Measurements from ENCODE around the gene C1orf53.
"Not testable (repeated sequence)": the region's sequence is repeated elsewhere in the genome, so short reads cannot be mapped to it uniquely, and the experiment has no call there.

The C1orf53 gene

GRCh38 chr1:197902454-197903195 lies at the start of gene C1orf53:
Gene C1orf53 (plus strand): TSS chr1:197902630. CDS start chr1:197902650, 20 bp downstream.
- H3K27ac ChIP-seq (ENCODE audit: low read depth, low read length), result peak within 1 kb of the TSS; percentile 92
- no peaks in the 10 kb centered on the region for H3K9me3 ChIP-seq (ENCODE audit: control insufficient read depth, insufficient read depth, low read length)
- H3K4me1 ChIP-seq (ENCODE audit: control insufficient read depth, insufficient read depth, low read length), result peaks cover 19% of the 10 kb centered on the region
- H3K4me3 ChIP-seq (ENCODE audit: low read depth, low read length), result peak within 1 kb of the TSS; percentile 86
- H3K9ac ChIP-seq (ENCODE audit: low read depth, low read length), result peak within 1 kb of the TSS; percentile 93
- peaks cover 67% of the 10 kb centered on the region for H3K27me3 ChIP-seq (ENCODE audit: control insufficient read depth, insufficient read depth, low read length)
- H3K36me3 ChIP-seq (ENCODE audit: control insufficient read depth, insufficient read depth, low read length), result no peaks in the 10 kb centered on the region

GRCh38 chr1:197855751-197856150 lies 46.7 kb upstream of the C1orf53 start:
- H3K4me1 ChIP-seq (ENCODE audit: control insufficient read depth, insufficient read depth, low read length); H3K9ac ChIP-seq (ENCODE audit: low read depth, low read length); H3K4me3 ChIP-seq (ENCODE audit: low read depth, low read length); H3K36me3 ChIP-seq (ENCODE audit: control insufficient read depth, insufficient read depth, low read length); H3K27me3 ChIP-seq (ENCODE audit: control insufficient read depth, insufficient read depth, low read length); H3K27ac ChIP-seq (ENCODE audit: low read depth, low read length); H3K9me3 ChIP-seq (ENCODE audit: control insufficient read depth, insufficient read depth, low read length): not testable (repeated sequence)

DNA sequence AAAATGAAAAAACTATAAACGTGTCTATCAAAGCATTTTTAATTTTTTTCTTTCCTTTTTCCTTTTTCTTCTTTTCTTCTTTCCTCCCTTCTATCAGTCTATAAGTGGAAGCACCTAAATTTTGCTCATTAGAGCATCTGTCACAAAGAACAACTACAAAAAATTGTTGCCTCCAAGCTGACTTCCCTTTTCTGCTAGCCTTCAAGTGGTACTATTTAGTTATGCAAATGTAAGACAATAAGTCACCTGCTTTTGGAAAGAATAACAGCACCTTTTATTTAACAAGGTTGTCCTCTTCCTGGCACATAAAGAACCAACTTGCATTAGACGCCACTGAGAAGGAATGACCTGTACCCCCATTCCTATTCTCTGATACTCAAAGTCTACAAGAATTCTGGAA lies 45.0 kb upstream of the C1orf53 start:
- Histone ChIP-seq H3K9me3 (ENCODE audit: control insufficient read depth, insufficient read depth, low read length) (no peaks in the 10 kb centered on the region), H3K4me3 (ENCODE audit: low read depth, low read length) (no peak overlapping the region), H3K27ac (ENCODE audit: low read depth, low read length) (no peak overlapping the region), H3K9ac (ENCODE audit: low read depth, low read length) (no peak overlapping the region), H3K4me1 (ENCODE audit: control insufficient read depth, insufficient read depth, low read length) (peaks cover 5% of the 10 kb centered on the region; the same call in 1 of the 2 replicates), H3K36me3 (ENCODE audit: control insufficient read depth, insufficient read depth, low read length) (no peaks in the 10 kb centered on the region), H3K27me3 (ENCODE audit: control insufficient read depth, insufficient read depth, low read length) (no peaks in the 10 kb centered on the region)

- Histone ChIP-seq H3K27me3 (ENCODE audit: control insufficient read depth, insufficient read depth, low read length) (no peaks in the 10 kb centered on the region), H3K9ac (ENCODE audit: low read depth, low read length) (no peak overlapping the region), H3K27ac (ENCODE audit: low read depth, low read length) (no peak overlapping the region), H3K4me1 (ENCODE audit: control insufficient read depth, insufficient read depth, low read length) (peaks cover 5% of the 10 kb centered on the region; the same call in 1 of the 2 replicates), H3K9me3 (ENCODE audit: control insufficient read depth, insufficient read depth, low read length) (no peaks in the 10 kb centered on the region), H3K4me3 (ENCODE audit: low read depth, low read length) (no peak overlapping the region), H3K36me3 (ENCODE audit: control insufficient read depth, insufficient read depth, low read length) (no peaks in the 10 kb centered on the region)
Observed at GRCh38 chr1:197859024-197859423, 43.4 kb upstream of the C1orf53 start.

GRCh38 chr1:197862221-197862620 lies 40.2 kb upstream of the C1orf53 start:
- Histone ChIP-seq H3K9me3 (ENCODE audit: control insufficient read depth, insufficient read depth, low read length) (no peaks in the 10 kb centered on the region), H3K36me3 (ENCODE audit: control insufficient read depth, insufficient read depth, low read length) (no peaks in the 10 kb centered on the region), H3K9ac (ENCODE audit: low read depth, low read length) (no peak overlapping the region), H3K4me3 (ENCODE audit: low read depth, low read length) (no peak overlapping the region), H3K27me3 (ENCODE audit: control insufficient read depth, insufficient read depth, low read length) (no peaks in the 10 kb centered on the region), H3K4me1 (ENCODE audit: control insufficient read depth, insufficient read depth, low read length) (peaks cover 5% of the 10 kb centered on the region; the same call in 1 of the 2 replicates), H3K27ac (ENCODE audit: low read depth, low read length) (no peak overlapping the region)

DNA sequence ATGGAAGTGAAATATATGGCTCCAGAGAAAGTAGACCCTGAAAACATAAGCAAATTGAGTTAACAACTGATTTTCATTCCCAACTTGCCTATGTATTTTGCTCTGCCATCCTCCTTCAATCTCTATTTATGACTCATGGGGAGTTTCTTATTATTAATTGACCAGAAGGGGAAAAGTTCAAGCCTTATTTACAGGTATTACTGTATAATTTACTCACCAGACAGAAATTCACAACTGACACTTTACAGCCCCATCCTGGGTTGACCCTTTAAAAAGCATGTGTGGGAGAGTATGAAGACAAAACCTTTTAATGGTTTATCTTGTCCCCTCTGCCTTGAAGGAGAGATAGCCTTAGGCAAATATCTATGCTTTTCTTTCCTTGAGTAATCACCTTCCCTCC lies 39.8 kb upstream of the C1orf53 start:
- H3K4me3 ChIP-seq (ENCODE audit: low read depth, low read length), result no peak overlapping the region
- no peak overlapping the region for H3K9ac ChIP-seq (ENCODE audit: low read depth, low read length)
- H3K4me1 ChIP-seq (ENCODE audit: control insufficient read depth, insufficient read depth, low read length), result peaks cover 5% of the 10 kb centered on the region; the same call in 1 of the 2 replicates
- no peaks in the 10 kb centered on the region for H3K9me3 ChIP-seq (ENCODE audit: control insufficient read depth, insufficient read depth, low read length)
- H3K36me3 ChIP-seq (ENCODE audit: control insufficient read depth, insufficient read depth, low read length), result no peaks in the 10 kb centered on the region
- no peaks in the 10 kb centered on the region for H3K27me3 ChIP-seq (ENCODE audit: control insufficient read depth, insufficient read depth, low read length)
- no peak overlapping the region for H3K27ac ChIP-seq (ENCODE audit: low read depth, low read length)

GRCh38 chr1:197865809-197866208 lies 36.6 kb upstream of the C1orf53 start:
- Histone ChIP-seq H3K27ac (ENCODE audit: low read depth, low read length) (no peak overlapping the region), H3K9me3 (ENCODE audit: control insufficient read depth, insufficient read depth, low read length) (no peaks in the 10 kb centered on the region), H3K4me3 (ENCODE audit: low read depth, low read length) (no peak overlapping the region), H3K9ac (ENCODE audit: low read depth, low read length) (no peak overlapping the region), H3K36me3 (ENCODE audit: control insufficient read depth, insufficient read depth, low read length) (no peaks in the 10 kb centered on the region), H3K27me3 (ENCODE audit: control insufficient read depth, insufficient read depth, low read length) (no peaks in the 10 kb centered on the region), H3K4me1 (ENCODE audit: control insufficient read depth, insufficient read depth, low read length) (peaks cover 12% of the 10 kb centered on the region; the same call in 1 of the 2 replicates)

DNA sequence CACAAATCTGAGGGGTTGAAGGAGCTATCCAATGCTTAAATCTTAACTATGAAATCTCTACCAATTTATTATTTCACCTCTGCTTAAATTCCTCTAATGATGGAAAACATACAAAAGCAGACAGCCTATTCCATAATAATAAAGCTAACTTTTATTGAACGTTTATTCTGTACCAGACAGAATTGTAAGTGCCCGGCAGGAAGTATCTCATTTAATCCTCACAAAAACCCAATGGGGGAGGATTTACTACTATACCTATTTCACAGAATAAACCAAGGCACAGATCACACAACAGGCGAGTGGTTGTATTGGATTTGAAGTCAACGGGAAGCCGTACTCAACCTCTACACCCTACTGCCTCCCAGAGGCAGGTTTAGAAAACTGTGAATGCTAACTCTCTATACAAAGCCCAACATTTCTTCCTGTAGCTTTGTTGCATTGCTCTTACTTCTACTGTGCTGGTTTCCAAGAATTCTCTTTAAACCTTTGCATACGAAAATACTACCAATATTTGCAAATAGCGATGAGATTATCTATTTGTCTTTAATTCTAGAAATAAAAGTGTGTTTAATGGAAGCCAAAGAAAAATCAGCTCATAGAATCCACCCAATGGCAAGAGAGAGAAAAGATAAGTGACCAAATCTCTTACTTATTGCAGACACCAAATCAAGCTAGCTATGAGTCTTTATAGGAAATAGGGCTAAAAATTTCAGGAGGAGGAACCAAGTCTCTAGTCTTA lies 33.5 kb upstream of the C1orf53 start:
- H3K9ac ChIP-seq (ENCODE audit: low read depth, low read length), result no peak overlapping the region
- no peaks in the 10 kb centered on the region for H3K36me3 ChIP-seq (ENCODE audit: control insufficient read depth, insufficient read depth, low read length)
- H3K4me1 ChIP-seq (ENCODE audit: control insufficient read depth, insufficient read depth, low read length), result peaks cover 12% of the 10 kb centered on the region; the same call in 1 of the 2 replicates
- H3K27me3 ChIP-seq (ENCODE audit: control insufficient read depth, insufficient read depth, low read length), result no peaks in the 10 kb centered on the region
- no peaks in the 10 kb centered on the region for H3K9me3 ChIP-seq (ENCODE audit: control insufficient read depth, insufficient read depth, low read length)
- H3K4me3 ChIP-seq (ENCODE audit: low read depth, low read length), result no peak overlapping the region
- H3K27ac ChIP-seq (ENCODE audit: low read depth, low read length), result no peak overlapping the region

GRCh38 chr1:197869490-197870077 lies 32.8 kb upstream of the C1orf53 start:
- no peak overlapping the region for H3K27ac ChIP-seq (ENCODE audit: low read depth, low read length)
- no peak overlapping the region for H3K9ac ChIP-seq (ENCODE audit: low read depth, low read length)
- no peak overlapping the region for H3K4me3 ChIP-seq (ENCODE audit: low read depth, low read length)
- H3K27me3 ChIP-seq (ENCODE audit: control insufficient read depth, insufficient read depth, low read length), result no peaks in the 10 kb centered on the region
- no peaks in the 10 kb centered on the region for H3K36me3 ChIP-seq (ENCODE audit: control insufficient read depth, insufficient read depth, low read length)
- H3K9me3 ChIP-seq (ENCODE audit: control insufficient read depth, insufficient read depth, low read length), result no peaks in the 10 kb centered on the region
- peaks cover 12% of the 10 kb centered on the region; the same call in 1 of the 2 replicates for H3K4me1 ChIP-seq (ENCODE audit: control insufficient read depth, insufficient read depth, low read length)

- H3K4me3 ChIP-seq (ENCODE audit: low read depth, low read length), result no peak overlapping the region
- H3K36me3 ChIP-seq (ENCODE audit: control insufficient read depth, insufficient read depth, low read length), result no peaks in the 10 kb centered on the region
- H3K4me1 ChIP-seq (ENCODE audit: control insufficient read depth, insufficient read depth, low read length), result no peaks in the 10 kb centered on the region
- H3K27me3 ChIP-seq (ENCODE audit: control insufficient read depth, insufficient read depth, low read length), result no peaks in the 10 kb centered on the region
- no peak overlapping the region for H3K9ac ChIP-seq (ENCODE audit: low read depth, low read length)
- no peak overlapping the region for H3K27ac ChIP-seq (ENCODE audit: low read depth, low read length)
- H3K9me3 ChIP-seq (ENCODE audit: control insufficient read depth, insufficient read depth, low read length), result peaks cover 6% of the 10 kb centered on the region; the same call in 1 of the 2 replicates
Observed at GRCh38 chr1:197876894-197877293, 25.5 kb upstream of the C1orf53 start.

DNA sequence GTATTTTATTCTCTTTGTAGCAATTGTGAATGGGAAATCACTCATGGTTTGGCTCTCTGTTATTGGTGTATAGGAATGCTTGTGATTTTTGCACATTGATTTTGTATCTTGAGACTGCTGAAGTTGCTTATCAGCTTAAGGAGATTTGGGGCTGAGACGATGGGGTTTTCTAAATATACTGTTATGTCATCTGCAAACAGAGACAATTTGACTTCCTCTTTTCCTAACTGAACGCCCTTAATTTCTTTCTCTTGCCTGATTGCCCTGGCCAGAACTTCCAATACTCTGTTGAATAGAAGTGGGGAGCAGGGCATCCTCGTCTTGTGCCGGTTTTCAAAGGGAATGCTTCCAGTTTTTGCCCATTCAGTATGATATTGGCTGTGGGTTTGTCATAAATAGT lies 22.0 kb upstream of the C1orf53 start:
- not testable (repeated sequence) for H3K36me3 ChIP-seq (ENCODE audit: control insufficient read depth, insufficient read depth, low read length); H3K9me3 ChIP-seq (ENCODE audit: control insufficient read depth, insufficient read depth, low read length); H3K4me3 ChIP-seq (ENCODE audit: low read depth, low read length); H3K9ac ChIP-seq (ENCODE audit: low read depth, low read length); H3K27ac ChIP-seq (ENCODE audit: low read depth, low read length); H3K4me1 ChIP-seq (ENCODE audit: control insufficient read depth, insufficient read depth, low read length); H3K27me3 ChIP-seq (ENCODE audit: control insufficient read depth, insufficient read depth, low read length)
